ENCODE results near the gene PDE4D.

GRCh38 chr5:59842999-59843398 is 50.5 kb downstream of the PDE4D start:
- TF ChIP-seq, protein P1, sequence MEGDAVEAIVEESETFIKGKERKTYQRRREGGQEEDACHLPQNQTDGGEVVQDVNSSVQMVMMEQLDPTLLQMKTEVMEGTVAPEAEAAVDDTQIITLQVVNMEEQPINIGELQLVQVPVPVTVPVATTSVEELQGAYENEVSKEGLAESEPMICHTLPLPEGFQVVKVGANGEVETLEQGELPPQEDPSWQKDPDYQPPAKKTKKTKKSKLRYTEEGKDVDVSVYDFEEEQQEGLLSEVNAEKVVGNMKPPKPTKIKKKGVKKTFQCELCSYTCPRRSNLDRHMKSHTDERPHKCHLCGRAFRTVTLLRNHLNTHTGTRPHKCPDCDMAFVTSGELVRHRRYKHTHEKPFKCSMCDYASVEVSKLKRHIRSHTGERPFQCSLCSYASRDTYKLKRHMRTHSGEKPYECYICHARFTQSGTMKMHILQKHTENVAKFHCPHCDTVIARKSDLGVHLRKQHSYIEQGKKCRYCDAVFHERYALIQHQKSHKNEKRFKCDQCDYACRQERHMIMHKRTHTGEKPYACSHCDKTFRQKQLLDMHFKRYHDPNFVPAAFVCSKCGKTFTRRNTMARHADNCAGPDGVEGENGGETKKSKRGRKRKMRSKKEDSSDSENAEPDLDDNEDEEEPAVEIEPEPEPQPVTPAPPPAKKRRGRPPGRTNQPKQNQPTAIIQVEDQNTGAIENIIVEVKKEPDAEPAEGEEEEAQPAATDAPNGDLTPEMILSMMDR (IDR thresholded peaks at IDR 0.05) = no peak
- TF ChIP-seq EZH2 (IDR thresholded peaks at IDR 0.05) (no peak), EZH2phosphoT487 (IDR thresholded peaks at IDR 0.05) (no peak)

Data from neural progenitor cell (in vitro differentiated cells).